Epithelial cell of proximal tubule (primary cell): ENCODE data around the gene SAT2. TPM values are rescaled to one million over a fixed set of nuclear protein-coding genes. Genes with fewer than 3 reads are reported as not detected.

Experiments
- DNase-seq: peaks from one replicate; pipeline ENCODE4 v3.0.0-alpha.2; 2011; ENCODE audit warnings: low read depth
- H3K4me3 ChIP-seq: 2 replicates; pipeline ENCODE4 v1.5.1; 2011; ENCODE audit warnings: low read depth, mild to moderate bottlenecking, low read length
- total RNA-seq: library from RNA; depleted of rRNA; stranded (reverse); fragments of >200 nt; gene quantifications from 2 replicates; pipeline ENCODE4 v1.2.3, GENCODE V29; 2015
- TF ChIP-seq, protein P1 (sequence below): conservative IDR thresholded peaks from 2 replicates; pipeline ENCODE4 v1.5.1; 2012; ENCODE audit warnings: low read depth, mild to moderate bottlenecking, low read length

SAT2 gene
- total RNA-seq, 1 donor from 2014 or later, result 43.4 TPM

GRCh38 chr17:7579001-7579833, 48.4 kb downstream of the SAT2 start, which contains the start of gene CD68:
TSS of gene CD68 (plus strand) at chr17:7579638. CDS start at chr17:7579678, 40 bp downstream.
- TF ChIP-seq, protein P1, sequence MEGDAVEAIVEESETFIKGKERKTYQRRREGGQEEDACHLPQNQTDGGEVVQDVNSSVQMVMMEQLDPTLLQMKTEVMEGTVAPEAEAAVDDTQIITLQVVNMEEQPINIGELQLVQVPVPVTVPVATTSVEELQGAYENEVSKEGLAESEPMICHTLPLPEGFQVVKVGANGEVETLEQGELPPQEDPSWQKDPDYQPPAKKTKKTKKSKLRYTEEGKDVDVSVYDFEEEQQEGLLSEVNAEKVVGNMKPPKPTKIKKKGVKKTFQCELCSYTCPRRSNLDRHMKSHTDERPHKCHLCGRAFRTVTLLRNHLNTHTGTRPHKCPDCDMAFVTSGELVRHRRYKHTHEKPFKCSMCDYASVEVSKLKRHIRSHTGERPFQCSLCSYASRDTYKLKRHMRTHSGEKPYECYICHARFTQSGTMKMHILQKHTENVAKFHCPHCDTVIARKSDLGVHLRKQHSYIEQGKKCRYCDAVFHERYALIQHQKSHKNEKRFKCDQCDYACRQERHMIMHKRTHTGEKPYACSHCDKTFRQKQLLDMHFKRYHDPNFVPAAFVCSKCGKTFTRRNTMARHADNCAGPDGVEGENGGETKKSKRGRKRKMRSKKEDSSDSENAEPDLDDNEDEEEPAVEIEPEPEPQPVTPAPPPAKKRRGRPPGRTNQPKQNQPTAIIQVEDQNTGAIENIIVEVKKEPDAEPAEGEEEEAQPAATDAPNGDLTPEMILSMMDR, result no peak
- peak within 1 kb of the TSS; percentile 43 for H3K4me3 ChIP-seq
- peak; percentile 88 for DNase-seq

DNA sequence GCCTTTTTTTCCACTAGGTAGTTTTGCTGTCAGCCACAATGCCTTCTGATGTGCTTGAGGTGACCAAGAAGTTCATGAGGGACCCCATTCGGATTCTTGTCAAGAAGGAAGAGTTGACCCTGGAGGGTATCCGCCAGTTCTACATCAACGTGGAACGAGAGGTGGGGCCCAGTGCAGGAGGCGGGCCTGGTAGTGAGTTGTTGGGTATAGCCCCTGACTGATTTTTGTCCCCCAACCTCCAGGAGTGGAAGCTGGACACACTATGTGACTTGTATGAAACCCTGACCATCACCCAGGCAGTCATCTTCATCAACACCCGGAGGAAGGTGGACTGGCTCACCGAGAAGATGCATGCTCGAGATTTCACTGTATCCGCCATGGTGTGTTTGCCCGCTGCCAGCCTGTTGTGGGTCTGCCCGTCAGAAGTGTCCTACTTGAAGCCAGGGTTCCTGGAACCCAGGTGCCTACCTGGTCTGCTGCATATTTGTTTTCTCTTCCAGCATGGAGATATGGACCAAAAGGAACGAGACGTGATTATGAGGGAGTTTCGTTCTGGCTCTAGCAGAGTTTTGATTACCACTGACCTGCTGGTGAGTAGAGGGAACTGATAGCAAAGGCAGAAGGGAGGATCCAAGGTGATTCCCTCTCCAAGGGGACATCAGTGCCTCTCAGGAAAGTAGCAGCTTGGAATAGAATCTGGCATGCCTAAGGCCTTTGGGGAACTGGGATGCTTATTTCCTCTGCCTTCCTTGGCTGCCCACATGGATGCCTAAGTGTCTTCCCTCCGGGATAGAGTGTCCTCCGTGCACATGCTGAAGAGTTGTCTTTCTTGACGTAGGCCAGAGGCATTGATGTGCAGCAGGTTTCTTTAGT, 50.1 kb downstream of the SAT2 start:
- no peak overlapping the region for H3K4me3 ChIP-seq
- TF ChIP-seq, protein P1, result no peak
- no peak for DNase-seq

GRCh38 chr17:7576432-7576937, 51.1 kb downstream of the SAT2 start:
- DNase-seq, result no peak
- TF ChIP-seq, protein P1, result no peak
- no peak overlapping the region for H3K4me3 ChIP-seq

Other genes with a start within 250 kb of the SAT2 start
- 5.4 and 7.3 TPM in 2 replicates for gene TNK1, start 246.7 kb downstream of the SAT2 start, total RNA-seq
- gene PLSCR3, start 233.3 kb downstream of the SAT2 start, total RNA-seq, result 33.0 and 59.0 TPM in 2 replicates
- gene TMEM256, start 223.7 kb downstream of the SAT2 start, total RNA-seq, result 134 and 163 TPM in 2 replicates
- 2.5 and 10.3 TPM in 2 replicates for gene NLGN2, start 220.0 kb downstream of the SAT2 start, total RNA-seq
- gene SPEM1, start 207.5 kb downstream of the SAT2 start, total RNA-seq, result not detected in 2 replicates
- not detected in 2 replicates for gene SPEM2, start 202.2 kb downstream of the SAT2 start, total RNA-seq
- gene SPEM3, start 199.0 kb downstream of the SAT2 start, total RNA-seq, result not detected in 2 replicates
- gene TMEM102, start 192.4 kb downstream of the SAT2 start, total RNA-seq, result 24.6 and 25.0 TPM in 2 replicates
- 0.51 and 11.5 TPM in 2 replicates for gene FGF11, start 188.3 kb downstream of the SAT2 start, total RNA-seq
- gene CHRNB1, start 182.8 kb downstream of the SAT2 start, total RNA-seq, result 21.3 and 30.7 TPM in 2 replicates
- 17.9 and 24.6 TPM in 2 replicates for gene ZBTB4, start 148.2 kb downstream of the SAT2 start, total RNA-seq
- not detected in 2 replicates for gene SLC35G6, start 146.4 kb downstream of the SAT2 start, total RNA-seq
- gene POLR2A, start 143.5 kb downstream of the SAT2 start, total RNA-seq, result 30.3 and 30.5 TPM in 2 replicates
- 25.2 and 31.8 TPM in 2 replicates for gene TNFSF12, start 78.8 kb downstream of the SAT2 start, total RNA-seq
- 5.2 and 6.4 TPM in 2 replicates for gene TNFSF13, start 69.1 kb downstream of the SAT2 start, total RNA-seq
- gene SENP3, start 65.9 kb downstream of the SAT2 start, total RNA-seq, result 62.9 and 113 TPM in 2 replicates
- 10.7 and 16.7 TPM in 2 replicates for gene CD68, start 48.2 kb downstream of the SAT2 start, total RNA-seq
- gene MPDU1, start 44.0 kb downstream of the SAT2 start, total RNA-seq, result 236 and 272 TPM in 2 replicates
- gene SOX15, start 37.7 kb downstream of the SAT2 start, total RNA-seq, result 18.7 and 19.0 TPM in 2 replicates
- 49.9 and 53.6 TPM in 2 replicates for gene FXR2, start 12.9 kb downstream of the SAT2 start, total RNA-seq
- gene SHBG, start 2.3 kb upstream of the SAT2 start, total RNA-seq, result not detected in 2 replicates
- not detected in 2 replicates for gene ATP1B2, start 23.1 kb upstream of the SAT2 start, total RNA-seq
- 49.4 and 89.4 TPM in 2 replicates for gene TP53, start 59.7 kb upstream of the SAT2 start, total RNA-seq
- 14.9 and 41.6 TPM in 2 replicates for gene WRAP53, start 60.7 kb upstream of the SAT2 start, total RNA-seq
- gene EFNB3, start 77.4 kb upstream of the SAT2 start, total RNA-seq, result 0.94 and 1.7 TPM in 2 replicates
- gene DNAH2, start 89.9 kb upstream of the SAT2 start, total RNA-seq, result not detected in 2 replicates
- 1.9 and 2.7 TPM in 2 replicates for gene KDM6B, start 206.4 kb upstream of the SAT2 start, total RNA-seq
- gene TMEM88, start 227.2 kb upstream of the SAT2 start, total RNA-seq, result 7.3 and 19.8 TPM in 2 replicates
- 108 and 146 TPM in 2 replicates for gene NAA38, start 229.7 kb upstream of the SAT2 start, total RNA-seq
- gene CYB5D1, start 230.2 kb upstream of the SAT2 start, total RNA-seq, result 5.1 and 5.9 TPM in 2 replicates